HG03280 (cell line): ENCODE measurements around the gene NUDT1.

ENCODE experiments used
- ATAC-seq: cut with Tn5 transposase; IDR thresholded peaks from one replicate; pipeline ENCODE4 v1.9.1; 2021; ENCODE audit warnings: mild to moderate bottlenecking, moderate library complexity; ENCODE audit not compliant: unreplicated experiment

NUDT1 gene

GRCh38 chr7:2222516-2222915 lies 19.5 kb upstream of the NUDT1 start:
- no peak for ATAC-seq

- ATAC-seq: no peak
These were observed 18.7 kb upstream of the NUDT1 start for GRCh38 chr7:2223321-2223720.

GRCh38 chr7:2224491-2224928 lies 17.5 kb upstream of the NUDT1 start:
- ATAC-seq: no peak

- no peak for ATAC-seq
These were observed 17.1 kb upstream of the NUDT1 start for GRCh38 chr7:2224934-2225333.

- ATAC-seq: no peak
These were observed 16.7 kb upstream of the NUDT1 start for GRCh38 chr7:2225336-2225735.

GRCh38 chr7:2225830-2226229 lies 16.2 kb upstream of the NUDT1 start:
- no peak for ATAC-seq

GRCh38 chr7:2227699-2228098 lies 14.3 kb upstream of the NUDT1 start:
- no peak for ATAC-seq

GRCh38 chr7:2228921-2229320 lies 13.1 kb upstream of the NUDT1 start:
- ATAC-seq: no peak

- no peak for ATAC-seq
These were observed 12.6 kb upstream of the NUDT1 start for GRCh38 chr7:2229467-2229866.

GRCh38 chr7:2230226-2230625 lies 11.8 kb upstream of the NUDT1 start:
- ATAC-seq: no peak

GRCh38 chr7:2230882-2231281 lies 11.1 kb upstream of the NUDT1 start:
- no peak for ATAC-seq

- peak; percentile 29 for ATAC-seq
These were observed 9.8 kb upstream of the NUDT1 start for GRCh38 chr7:2231992-2232765.

GRCh38 chr7:2232766-2233520 lies 9.1 kb upstream of the NUDT1 start, which contains the start of gene MAD1L1:
Gene MAD1L1 (minus strand): TSS chr7:2232945. CDS start chr7:2230133, 2,812 bp downstream.
- ATAC-seq: peak; percentile 78

- no peak for ATAC-seq
These were observed 8.1 kb upstream of the NUDT1 start for GRCh38 chr7:2233926-2234325.

- peak; percentile 58 for ATAC-seq
These were observed 4.9 kb upstream of the NUDT1 start for GRCh38 chr7:2237109-2237602.

- ATAC-seq: no peak
These were observed 2.8 kb upstream of the NUDT1 start for GRCh38 chr7:2239242-2239641.

- ATAC-seq: no peak
These were observed 759 bp downstream of the NUDT1 start for GRCh38 chr7:2242541-2243429.

- ATAC-seq: no peak
These were observed 1.4 kb downstream of the NUDT1 start for GRCh38 chr7:2243458-2243857.

- ATAC-seq: no peak
These were observed 2.5 kb downstream of the NUDT1 start for GRCh38 chr7:2244404-2244995.

- no peak for ATAC-seq
These were observed 4.1 kb downstream of the NUDT1 start for GRCh38 chr7:2245883-2246675.
